ENCODE results near the gene EIF3I. TPM values are rescaled to one million over a fixed set of nuclear protein-coding genes. Genes with fewer than 3 reads are reported as not detected.

EIF3I gene
- total RNA-seq, 1 experiment from 2014 or later = 222 TPM

- H3K9me3 ChIP-seq (ENCODE audit: control insufficient read depth, low read depth, low read length) = no peaks in the 10 kb centered on the region
- no peak overlapping the region for H2BK15ac ChIP-seq (ENCODE audit: low read depth, low read length)
- H3K27ac ChIP-seq (ENCODE audit: insufficient read length, low read depth, low read length) = no peak overlapping the region
- H3K79me2 ChIP-seq (ENCODE audit: insufficient read depth, low read length) = no peaks in the 10 kb centered on the region
- no peaks in the 10 kb centered on the region for H4K20me1 ChIP-seq (ENCODE audit: control insufficient read depth, insufficient read depth, insufficient read length)
- H3K4me1 ChIP-seq (ENCODE audit: insufficient read depth, low read length) = peaks cover 6% of the 10 kb centered on the region; the same call in 1 of the 2 replicates
- no peak overlapping the region for H2BK12ac ChIP-seq (ENCODE audit: insufficient read length, low read depth, low read length)
- no peak for TF ChIP-seq CTCF (conservative IDR thresholded peaks at IDR 0.05)
- no peak overlapping the region for H3K23ac ChIP-seq (ENCODE audit: insufficient read length, low read depth, low read length)
- H2BK120ac ChIP-seq (ENCODE audit: low read depth, low read length, poor library complexity, severe bottlenecking) = no peak overlapping the region
- H3K27me3 Mint-ChIP-seq (ENCODE audit: low read depth) = no peaks in the 10 kb centered on the region; the same call in 1 of the 2 replicates
- peaks cover 12% of the 10 kb centered on the region for H3K23me2 ChIP-seq (ENCODE audit: insufficient read length, low read depth, low read length, poor library complexity, severe bottlenecking)
- H2BK20ac ChIP-seq (ENCODE audit: low read depth, low read length, poor library complexity, severe bottlenecking) = no peak overlapping the region
- no peaks in the 10 kb centered on the region for H3K9me3 Mint-ChIP-seq
- peaks cover 4 to 7% (median 5%) of the 10 kb centered on the region in 3 experiments; a peak in 5 of 7 replicates for H3K36me3 Mint-ChIP-seq (ENCODE audit: insufficient read depth in 1 of 3, low read depth in 3 of 3)
- H3T11ph ChIP-seq (ENCODE audit: low read length) = no peak overlapping the region
- no peak overlapping the region for H4K8ac ChIP-seq (replicated peaks; ENCODE audit: insufficient read length, low read depth, low read length)
- WGBS (ENCODE audit: extremely low coverage, insufficient read length, low lambda C conversion rate) = 100% methylated on average over 2 of the region's 7 CpGs
- H3K18ac ChIP-seq (ENCODE audit: insufficient read length, low read depth, low read length) = no peak overlapping the region
- H2AK5ac ChIP-seq (ENCODE audit: insufficient read length, low read length) = no peak overlapping the region
- H3K14ac ChIP-seq (ENCODE audit: insufficient read depth, low read length) = no peak overlapping the region
- peak overlapping the region; percentile 22 to 95 (median 92); a peak in 4 of 7 replicates for H3K27ac Mint-ChIP-seq
- H4K5ac ChIP-seq (ENCODE audit: insufficient read length, low read depth, low read length) = no peak overlapping the region
- H3K9ac ChIP-seq (ENCODE audit: extremely low read depth, insufficient read length, low read length) = no peak overlapping the region
- no peaks in the 10 kb centered on the region for H3K27me3 ChIP-seq (ENCODE audit: insufficient read depth, low read length)
- H3K4me2 ChIP-seq (ENCODE audit: insufficient read depth, insufficient read length, low read length) = no peak overlapping the region
- H2AFZ ChIP-seq (ENCODE audit: low read length) = no peak overlapping the region
- H3K56ac ChIP-seq (ENCODE audit: insufficient read length, low read depth, low read length) = no peak overlapping the region
- H4K91ac ChIP-seq (ENCODE audit: insufficient read length, low read depth, low read length) = no peak overlapping the region
- H2BK5ac ChIP-seq (ENCODE audit: insufficient read length, low read length) = no peak overlapping the region
- H3K4me3 Mint-ChIP-seq = peak overlapping the region; percentile 2 to 81; a peak in 4 of 5 replicates
- DNase-seq = no peak
- peaks cover 31 to 42% of the 10 kb centered on the region in 2 experiments for H3K4me1 Mint-ChIP-seq
- no peaks in the 10 kb centered on the region for H3K79me1 ChIP-seq (ENCODE audit: insufficient read depth, low read depth, low read length, poor library complexity, severe bottlenecking)
- H3K4ac ChIP-seq (ENCODE audit: low read depth, low read length) = no peak overlapping the region
These were observed 50.6 kb downstream of the EIF3I start for GRCh38 chr1:32272557-32273390.

Data from H9 (cell line).